CD4-positive, alpha-beta T cell treated with Interleukin-4 for 1 hour (primary cell): ENCODE data around the gene PRADC1.
A peak's percentile ranks its signal among the peaks of the same experiment; 100 is the strongest.
"Not testable (repeated sequence)": the region's sequence is repeated elsewhere in the genome, so short reads cannot be mapped to it uniquely, and the experiment has no call there.

Source experiments
- DNase-seq, 2 donors: peaks; one replicate each; pipeline ENCODE4 v3.0.0-alpha.2; 2020 to 2022

The PRADC1 gene

DNA sequence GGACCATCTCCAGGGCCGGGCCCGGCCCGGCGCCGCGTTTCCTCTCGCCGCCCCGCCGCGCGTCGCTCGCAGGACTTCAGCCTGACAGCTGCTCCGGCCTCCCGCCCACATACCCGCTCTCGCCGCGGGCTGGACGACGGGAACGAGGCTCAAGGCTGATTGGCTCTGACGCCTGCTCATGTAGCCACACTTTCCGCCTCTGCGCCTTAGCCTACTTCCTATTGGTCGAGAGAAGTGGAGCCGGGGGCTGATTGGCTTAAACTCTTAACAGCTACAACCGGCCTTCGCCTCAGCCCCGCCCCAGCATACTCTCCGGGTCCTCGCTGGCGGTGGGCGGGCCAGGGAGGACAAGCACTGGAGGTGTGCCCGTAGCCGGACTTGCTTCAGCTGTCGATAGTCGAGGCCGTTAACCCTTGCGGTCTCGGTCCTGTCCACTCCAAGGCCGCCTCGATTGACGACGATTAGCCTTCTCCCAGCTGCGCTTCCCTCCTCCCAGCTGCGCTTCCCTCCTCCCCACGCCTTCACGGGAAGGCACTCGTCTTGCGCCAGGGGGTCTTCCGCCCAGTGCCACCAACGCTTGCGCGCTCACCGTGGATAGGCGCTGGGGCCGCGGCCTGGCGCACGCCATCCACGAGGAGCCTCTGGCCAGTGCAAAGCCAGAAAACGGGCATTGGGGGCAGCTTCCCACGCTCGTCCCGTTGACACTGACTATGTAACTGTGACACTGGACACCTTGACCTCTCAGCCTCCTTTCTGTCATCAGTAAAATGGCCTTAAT lies at the start of gene PRADC1:
PRADC1 (minus strand) TSS at position 86 of the 778 bp plus-strand sequence; CDS start at position 7, 79 bp downstream.
- peak; percentile 97 to 98 for DNase-seq

DNA sequence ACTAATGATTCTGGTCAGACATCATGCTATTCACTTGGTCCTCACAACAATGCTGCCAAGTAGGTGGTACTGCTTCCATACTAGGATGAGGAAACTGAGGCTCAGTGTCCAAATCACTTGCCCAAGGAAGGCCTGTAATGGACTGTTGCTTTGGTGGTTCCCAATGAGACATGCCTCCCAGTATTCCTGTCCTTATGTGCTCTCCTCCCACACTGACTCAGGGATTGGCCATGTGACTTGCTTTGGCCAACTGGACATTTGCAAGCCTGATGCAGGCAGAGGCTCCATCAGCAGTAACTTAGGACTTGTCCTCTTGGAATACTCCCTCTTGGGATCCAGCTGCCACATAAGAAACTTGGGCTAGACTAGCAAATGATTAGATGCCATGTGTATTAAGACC lies 48.2 kb upstream of the PRADC1 start:
- DNase-seq = no peak

DNA sequence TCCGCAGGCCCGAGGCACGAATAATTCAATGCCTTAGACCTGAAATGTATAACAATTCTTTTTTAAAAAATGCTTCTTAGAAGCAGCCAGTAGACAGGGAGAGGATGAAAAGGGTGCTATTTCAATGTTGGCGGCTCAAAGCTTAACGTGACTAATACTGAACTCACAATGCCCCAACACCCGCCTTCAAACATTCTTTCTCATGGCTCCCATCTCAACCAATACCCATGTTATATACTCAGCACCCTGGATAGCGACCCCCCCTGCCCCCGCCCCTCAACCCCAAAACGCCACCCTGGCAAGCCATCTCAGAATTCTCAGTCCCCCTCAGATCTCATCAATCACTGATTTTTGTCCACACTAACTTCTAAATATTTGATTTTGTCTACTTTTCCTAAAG lies 46.8 kb upstream of the PRADC1 start:
- DNase-seq = no peak

DNA sequence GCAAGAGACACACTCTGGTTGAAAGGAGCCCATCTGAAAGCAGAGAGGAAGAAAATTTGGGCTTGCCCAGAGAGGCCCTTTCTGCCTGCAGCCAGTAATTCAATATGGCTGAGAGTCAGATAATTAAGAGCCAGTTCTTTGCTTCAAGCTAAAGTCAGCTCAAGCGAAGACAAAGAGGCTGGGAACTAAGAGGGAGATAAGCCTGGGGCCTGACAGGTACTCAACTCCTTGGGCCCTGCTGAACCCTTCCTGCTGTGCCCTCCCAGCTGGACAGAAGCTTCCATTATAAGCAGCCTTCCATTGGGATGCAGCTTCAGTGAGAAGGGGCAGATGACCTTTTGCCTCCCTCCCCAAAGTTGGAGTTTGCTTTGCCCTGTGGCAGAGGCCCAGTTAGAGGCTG lies 39.2 kb upstream of the PRADC1 start:
- DNase-seq = no peak

DNA sequence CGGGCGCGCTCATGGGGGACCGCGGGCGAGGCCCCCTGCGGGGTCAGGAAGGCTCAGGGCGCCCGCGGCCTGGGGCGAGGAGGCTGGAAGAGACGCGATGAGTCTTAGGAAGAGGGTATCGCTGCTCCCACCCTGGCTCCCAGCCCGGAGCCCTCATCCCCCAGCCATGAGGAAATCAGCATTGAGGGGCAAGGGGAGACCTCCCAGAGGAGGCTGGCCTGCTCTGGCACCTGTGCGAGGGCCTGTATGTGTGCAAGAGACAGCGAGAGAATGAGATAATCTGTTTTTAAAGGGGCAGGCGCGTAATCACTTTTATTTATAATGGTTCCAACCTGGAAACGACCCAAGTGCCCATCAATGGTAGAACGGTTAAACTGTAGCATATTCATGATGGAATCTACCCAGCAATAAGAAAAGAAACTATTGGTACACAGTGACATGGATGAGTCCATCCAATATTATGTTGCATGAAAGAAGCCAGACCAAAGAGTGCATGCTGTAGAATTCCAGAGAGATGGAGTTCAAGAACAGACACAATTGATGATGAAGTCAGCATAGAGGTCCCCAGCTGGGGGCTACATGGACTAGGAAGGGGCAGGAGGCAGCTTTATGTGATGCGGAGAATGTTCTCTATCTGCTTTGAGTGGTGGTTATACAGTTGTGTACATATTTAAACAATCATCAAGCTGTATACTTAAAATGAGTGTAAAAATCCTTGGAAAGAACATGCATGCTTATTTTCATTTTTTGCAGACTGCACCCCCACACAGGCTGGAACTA lies 36.8 kb upstream of the PRADC1 start:
- no peak for DNase-seq

DNA sequence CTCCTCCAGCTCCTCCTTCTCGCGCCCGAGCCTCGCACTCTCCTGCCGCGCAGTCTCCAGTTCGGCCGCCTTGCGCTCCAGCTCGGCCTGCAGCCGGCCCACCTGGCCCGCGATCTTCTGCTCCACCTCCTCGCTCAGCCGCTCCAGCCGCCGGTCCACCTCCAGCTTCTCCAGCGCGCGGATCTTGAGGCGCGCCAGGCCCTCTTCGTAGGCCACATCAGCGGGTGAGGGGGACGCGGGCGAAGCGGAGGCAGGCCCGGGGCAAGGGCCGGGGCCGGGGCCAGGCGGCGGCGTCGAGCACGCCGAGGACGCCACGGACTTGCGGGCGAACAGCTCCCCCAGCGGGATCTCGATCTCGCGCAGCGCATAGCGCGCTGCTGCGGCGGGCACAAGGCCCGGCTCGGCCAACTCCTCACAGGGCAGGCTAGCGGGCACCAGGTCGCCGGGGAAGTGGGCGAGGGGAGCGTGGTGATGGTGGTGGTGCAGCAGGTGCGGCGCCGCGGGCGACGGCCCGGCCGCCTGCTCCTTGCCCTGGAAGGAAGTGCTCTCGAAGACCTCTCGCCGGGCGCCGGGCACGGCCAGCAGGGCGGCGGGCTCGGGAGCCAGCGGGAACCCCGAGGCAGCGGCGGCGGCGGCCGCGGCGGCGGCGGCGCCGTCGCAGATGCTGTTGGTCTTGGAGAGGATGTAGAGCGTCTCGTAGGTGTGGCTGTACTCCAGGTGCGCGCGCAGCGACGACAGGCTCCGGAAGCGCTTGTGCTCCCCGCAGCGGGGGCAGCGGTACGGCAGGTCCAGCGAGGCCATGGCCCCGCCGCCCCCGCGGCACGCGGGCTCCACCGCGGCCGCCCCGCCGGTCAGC lies 36.0 kb upstream of the PRADC1 start:
- peak; percentile 85 to 86 for DNase-seq

DNA sequence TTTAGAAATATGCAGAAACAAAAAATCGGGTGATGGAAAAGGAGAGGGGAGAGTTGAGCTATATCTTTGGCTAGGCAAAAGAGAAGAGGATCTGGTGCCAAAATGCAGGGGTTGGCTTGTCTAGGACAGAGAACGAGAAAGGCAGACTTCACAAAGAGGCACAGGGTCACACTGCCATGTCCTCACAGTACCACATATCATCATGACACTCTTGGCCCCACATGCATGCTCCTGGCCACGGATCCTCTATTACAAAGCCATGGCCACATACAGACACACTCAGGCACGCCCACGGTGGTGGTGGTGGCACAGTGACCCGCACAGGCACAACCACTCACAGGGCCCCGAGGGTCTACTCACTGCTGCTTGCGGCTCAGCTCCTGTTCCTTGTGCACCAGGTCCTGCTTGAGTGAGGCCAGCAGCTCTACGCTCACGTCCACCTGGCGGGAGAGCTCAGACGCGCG lies 35.4 kb upstream of the PRADC1 start:
- no peak for DNase-seq

DNA sequence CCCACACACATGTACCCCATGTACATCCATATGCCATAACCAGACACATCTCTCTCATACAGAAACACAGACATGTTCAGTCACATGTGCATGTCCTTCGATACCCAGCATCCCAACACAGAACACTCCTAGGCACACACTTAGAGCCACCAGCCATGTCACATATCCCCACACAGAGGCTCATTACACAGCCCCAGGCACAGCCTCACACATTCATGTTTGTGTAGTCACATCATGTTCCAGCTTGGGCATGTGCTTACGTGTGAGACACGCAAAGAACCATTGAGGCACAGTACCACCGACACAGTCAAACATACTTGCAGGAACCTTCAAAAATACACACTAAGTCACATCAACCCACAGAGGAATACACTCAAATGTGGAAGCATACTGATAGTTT lies 34.0 kb upstream of the PRADC1 start:
- no peak for DNase-seq

DNA sequence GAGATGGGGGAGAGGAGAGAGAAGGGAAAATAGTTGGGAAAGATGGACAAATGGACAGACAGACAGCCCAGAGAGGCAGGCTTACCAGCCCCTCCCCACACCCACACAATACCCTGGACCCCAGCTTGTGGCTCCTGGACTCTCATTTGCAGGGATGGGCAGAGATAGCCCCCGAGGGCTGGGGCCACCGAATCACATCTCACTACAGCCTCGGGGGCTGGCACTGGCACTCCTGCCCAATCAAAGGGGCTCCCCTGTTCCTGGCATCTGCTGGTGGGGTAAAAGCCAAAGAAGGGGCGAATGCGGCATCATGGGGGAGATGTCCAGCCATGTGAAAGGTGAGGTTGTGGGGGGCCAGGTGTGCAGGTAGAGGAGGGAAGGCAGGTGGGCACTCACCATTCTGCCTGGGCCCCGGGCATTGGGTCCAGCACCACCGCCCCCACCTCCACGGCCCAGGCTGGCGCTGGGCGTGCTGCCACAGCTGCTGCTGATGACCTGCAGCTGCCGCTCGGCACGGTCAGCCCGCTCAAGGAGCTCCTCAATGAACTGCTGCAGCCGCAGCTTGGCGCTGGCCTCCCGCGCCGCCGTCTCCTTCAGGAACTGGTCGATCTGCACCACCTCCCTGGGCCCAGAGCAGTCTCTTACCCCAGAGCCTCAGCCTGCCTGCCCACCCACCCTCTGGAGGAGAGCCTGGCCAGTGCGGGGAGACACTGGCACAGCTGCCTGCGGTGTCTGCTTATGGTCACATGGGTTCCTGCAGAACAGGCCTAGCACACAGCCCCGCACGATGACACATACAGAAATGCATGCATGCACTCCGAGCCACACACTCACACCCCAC lies 33.2 kb upstream of the PRADC1 start:
- DNase-seq = no peak

DNA sequence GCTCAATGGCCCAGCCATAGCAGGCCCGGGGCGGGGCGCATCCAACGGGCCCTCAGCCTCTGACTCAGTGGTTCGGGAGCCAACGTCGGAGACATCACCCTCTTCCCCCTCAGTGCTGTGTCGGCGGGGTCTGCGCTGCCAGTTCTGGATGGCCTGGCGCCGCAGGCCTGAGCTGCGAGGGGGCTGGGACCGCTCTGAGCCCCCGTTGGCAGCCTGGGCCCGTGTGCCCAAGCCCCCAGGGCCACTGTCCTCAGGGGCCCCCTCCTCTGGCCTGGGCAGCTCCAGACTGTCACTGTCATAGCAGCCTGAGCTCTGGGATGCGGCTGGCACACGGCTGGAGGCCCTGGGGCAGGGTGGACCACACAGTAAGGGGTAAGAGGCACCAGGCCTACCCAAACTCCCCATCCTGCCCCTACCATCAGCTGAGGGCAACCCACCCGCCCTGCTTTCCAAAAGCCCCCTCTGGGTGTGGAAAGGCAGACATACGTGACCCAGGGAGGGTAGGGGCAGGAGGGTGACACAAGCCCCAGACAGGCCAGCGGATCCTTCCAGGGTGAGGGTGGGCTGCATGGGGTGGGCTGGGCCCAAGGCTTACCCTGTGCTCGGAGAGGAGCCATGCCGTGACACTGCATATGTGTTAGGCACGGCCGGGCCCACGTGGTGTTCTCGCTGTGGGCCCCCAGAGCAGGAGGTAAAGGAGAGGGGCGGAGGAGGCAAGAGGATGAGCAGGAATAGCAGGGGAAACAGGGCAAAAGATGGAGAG lies 32.4 kb upstream of the PRADC1 start:
- DNase-seq = no peak

DNA sequence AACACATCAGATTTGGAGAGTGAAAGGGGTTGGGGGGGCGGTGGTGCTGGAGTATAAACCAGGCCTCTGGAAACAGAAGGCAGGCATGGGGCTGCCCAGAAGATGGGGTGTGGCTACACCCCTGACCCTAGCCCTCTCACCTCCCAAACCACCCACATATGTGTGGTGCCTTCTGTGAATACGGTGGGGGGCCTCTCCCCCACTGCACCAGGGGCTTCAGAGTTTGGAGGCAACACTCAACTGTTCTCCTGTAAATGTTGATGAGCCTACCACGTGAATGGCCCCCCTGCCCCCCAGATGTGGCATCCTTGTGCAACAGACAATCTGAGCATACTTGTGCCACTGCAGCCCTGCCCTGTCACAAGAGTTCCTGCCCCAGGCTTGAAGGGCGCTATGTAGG lies 31.7 kb upstream of the PRADC1 start:
- no peak for DNase-seq

DNA sequence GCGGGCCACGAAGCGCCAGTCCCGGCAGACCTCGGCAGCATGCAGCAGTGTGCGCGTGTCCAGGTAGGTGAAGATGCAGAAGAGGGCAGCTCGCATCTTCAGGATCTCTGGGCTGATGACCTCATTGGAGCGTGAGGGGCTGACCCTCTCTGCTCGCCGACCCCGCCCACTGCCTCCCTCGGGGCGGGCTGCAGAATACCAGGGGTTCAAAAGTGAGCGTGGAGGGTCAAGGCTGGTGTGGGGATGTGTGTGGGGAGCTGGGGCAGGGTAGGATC lies 31.2 kb upstream of the PRADC1 start:
- DNase-seq = no peak

DNA sequence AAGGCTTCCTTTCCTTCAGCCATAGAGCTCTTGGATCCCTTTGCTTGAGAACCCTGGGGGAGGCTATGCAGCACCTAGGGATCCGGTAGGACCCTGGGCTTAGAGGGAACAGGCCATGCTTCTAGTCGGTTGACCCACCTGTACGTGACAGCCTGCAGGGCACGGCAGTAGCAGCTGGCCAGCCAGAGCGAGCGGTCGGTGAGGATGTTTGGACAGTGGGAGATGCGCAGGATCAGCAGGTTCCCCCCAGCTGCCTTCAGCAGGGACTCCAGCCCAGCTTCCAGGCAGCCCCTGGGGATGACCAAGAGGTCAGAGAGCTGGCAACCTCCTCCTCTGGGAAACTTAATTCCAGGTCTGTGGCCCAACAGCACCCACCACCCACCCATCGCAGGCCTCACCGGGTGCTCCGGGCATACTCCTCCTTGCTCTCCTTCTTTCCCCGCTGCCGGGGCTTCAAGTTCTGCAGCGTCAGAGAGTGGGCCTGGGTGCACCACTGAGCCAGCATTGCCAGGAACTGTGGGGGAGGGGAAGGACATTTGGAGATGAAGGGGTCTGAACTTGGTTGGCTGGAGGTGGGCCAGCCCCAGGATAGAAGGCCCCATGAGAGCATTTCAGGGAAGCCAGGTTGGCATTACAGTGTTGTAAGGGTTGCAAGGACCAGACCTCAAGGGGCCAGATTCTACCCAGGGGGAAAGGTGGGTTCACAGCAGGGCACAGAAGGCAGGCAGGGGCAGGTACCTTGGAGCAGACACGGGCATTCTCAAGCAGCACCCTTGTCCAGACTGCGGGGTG lies 30.7 kb upstream of the PRADC1 start:
- no peak for DNase-seq

DNA sequence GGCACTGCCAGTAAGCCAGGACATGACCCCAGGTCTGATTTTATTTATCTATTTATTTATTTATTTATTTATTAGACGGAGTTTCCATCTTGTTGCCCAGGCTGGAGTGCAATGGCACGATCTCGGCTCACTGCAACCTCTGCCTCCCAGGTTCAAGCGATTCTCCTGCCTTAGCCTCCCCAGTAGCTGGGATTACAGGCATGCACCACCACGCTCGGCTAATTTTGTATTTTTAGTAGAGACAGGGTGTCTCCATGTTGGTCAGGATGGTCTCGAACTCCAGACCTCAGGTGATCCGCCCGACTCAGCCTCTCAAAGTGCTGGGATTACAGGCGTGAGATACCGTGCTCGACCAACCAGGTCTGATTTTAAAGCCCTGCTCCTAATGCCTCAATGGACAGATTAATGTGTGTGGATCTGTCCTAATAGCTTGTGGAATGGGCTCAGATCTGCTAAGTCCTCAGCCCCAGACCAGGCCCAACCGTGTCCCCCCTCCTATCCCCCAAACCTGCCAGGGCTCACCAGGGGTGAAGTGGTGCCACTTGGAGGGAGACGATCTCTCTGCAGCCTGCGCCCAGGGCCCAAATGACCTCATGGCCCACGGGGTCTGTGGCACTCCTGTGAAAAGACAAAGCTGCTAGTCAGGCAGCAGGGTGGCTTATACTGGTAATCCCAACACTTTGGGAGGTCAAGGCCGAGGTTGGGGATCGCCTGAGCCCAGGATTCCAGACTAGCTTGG lies 29.8 kb upstream of the PRADC1 start:
- not testable (repeated sequence) for DNase-seq

DNA sequence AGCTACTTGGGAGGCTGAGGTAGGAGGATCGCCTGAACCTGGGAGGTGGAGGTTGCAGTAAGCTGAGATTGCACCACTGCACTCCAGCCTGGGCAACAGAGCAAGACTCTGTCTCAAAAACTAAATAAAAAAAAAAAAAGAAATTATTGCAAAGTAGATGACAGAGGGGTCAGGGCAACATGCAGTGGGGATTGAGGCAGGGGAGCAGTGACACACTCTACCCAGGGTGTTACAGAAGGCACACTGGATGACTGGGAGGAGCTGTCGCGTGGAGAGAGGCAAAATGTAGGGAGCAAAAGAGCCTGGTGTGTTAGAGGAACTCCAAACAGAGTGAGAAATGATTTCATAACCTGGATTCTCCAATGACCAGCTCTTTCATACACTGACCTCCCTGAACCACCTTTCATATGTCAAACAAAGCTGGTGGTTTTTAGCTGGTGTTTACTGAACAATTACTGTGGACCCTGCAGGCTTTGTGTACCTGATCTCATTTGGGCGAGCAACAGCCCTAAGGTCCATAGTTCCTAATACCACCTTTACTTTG lies 29.1 kb upstream of the PRADC1 start:
- no peak for DNase-seq

DNA sequence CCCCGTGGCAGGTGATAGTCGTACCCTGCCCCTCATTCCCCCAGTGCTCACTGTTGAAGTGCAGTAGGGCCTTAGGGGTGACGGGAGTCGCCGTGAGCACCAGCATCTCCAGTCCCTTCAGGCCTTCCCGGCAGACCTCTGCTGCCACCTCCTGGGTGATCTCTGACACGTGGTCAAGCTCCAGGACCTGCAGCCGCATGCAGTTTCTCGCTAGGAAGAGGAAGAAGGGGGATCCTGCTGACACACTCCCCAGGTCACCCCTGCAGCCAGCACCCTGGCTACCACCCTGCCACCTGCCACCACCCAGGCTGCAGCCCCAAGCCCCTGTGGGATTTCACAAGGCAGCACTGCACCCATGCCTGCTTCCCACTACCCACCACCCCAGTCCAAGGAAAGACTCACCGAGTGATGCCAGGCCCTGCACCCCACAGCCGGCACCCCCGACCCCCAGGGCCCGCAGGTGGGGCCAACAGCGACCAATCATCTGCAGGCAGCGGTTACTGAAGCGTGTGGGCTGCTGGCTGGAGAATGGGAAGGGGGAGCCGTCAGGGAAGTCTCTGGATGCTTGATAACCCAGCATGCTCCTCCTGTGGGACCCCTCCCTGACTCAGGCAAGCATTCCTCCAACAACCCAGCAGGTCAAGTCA lies 27.4 kb upstream of the PRADC1 start:
- no peak for DNase-seq

DNA sequence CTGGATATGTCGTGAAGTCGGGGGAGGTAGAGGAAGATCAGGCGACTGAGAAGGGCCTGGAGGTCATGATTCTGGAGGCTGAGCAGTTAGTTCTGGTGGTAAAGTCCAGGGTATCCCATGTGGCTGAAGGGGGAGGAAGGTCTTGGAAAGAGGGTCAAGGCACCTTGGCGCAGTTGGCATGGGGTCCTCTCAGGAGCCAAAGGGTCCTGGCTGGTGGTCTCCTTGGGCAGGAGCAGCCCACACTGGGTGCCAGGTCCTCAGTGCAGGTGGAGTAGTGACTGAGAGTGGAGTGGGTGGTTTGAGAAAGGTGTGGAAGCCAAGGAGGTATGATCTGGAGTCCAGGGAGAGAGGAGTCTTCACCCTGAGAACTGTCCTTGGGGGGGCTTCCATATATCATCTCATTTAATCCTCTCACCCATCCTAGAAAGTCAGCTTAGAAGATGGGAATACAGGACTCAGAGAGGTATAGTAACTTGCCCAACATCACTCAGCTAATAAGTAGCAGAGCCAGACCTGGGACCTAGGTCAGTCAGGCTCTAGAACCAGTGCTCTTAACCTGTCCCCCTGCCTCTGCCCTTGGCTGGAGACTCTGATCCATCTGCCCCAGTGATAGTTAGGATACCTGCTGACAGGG lies 26.8 kb upstream of the PRADC1 start:
- no peak for DNase-seq

DNA sequence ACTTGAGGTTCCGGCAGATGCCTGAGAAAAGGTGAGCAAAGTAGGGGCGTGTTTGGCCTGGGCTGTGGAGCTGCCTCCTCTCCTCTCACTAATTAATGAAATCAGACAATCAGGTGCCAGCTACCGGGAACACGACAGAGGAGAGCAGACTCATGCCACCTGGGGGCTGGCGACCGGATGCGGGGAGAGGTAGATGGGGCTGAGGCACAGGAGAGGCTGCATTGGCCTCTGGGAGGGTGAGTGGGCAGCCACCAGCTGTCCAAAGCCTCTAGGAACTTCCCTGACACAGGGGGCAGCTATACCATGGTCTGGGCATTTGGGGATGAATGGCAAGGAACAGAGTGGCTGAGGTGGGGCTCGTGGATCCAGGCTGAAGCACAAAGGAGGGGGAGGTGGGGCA lies 26.2 kb upstream of the PRADC1 start:
- DNase-seq = no peak

DNA sequence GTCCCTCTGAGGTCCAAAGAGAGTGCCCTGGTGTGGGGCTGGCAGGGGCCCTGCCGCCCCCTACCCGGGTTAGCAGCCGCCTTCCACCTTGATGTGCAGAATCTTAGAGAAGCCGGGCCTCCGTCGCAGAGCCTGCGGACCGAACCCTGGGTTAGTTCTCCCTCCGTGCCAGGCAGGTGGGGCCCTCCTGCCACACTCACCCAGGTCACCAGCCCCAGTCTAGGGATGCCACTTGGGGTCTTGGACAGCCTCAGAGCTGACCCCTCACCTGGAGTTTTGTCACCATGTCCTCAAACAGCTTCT lies 25.8 kb upstream of the PRADC1 start:
- no peak for DNase-seq
